Heart right ventricle (tissue), 16 donors: ENCODE measurements around the gene GJB3. TPM values are rescaled to one million over a fixed set of nuclear protein-coding genes. Genes with fewer than 3 reads are reported as not detected.

Experiments
- ATAC-seq, 8 donors: fragments of 200-7000 bp; cut with Tn5 transposase; one replicate each; pipeline ENCODE4 v1.9.1; 2020; ENCODE audit warnings: mild to moderate bottlenecking in 8 of 8, moderate library complexity in 8 of 8, moderate number of reproducible peaks in 1 of 8
- DNase-seq, 2 donors: peaks; one replicate each; pipeline ENCODE4 v3.0.0-alpha.2; 2020
- H3K27ac ChIP-seq, 10 donors: fragments of 200-600 bp; sonication (generic) in 2 of 10; one replicate each; pipeline versions ENCODE4 v1.5.0 to v1.8.0; 2020 to 2022; ENCODE audit warnings: mild to moderate bottlenecking in 3 of 10
- H3K27me3 ChIP-seq, 7 donors: fragments of 200-600 bp; one replicate each; pipeline ENCODE4 v1.8.0; 2021 to 2022; ENCODE audit warnings: mild to moderate bottlenecking in 2 of 7
- H3K36me3 ChIP-seq, 9 donors: fragments of 200-600 bp; sonication (generic) in 1 of 9; one replicate each; pipeline versions ENCODE4 v1.5.0 to v1.8.0; 2020 to 2022; ENCODE audit warnings: mild to moderate bottlenecking in 2 of 9
- H3K4me1 ChIP-seq, 9 donors: fragments of 200-600 bp; sonication (generic) in 1 of 9; one replicate each; pipeline versions ENCODE4 v1.5.0 to v1.8.0; 2020 to 2022; ENCODE audit warnings: mild to moderate bottlenecking in 4 of 9
- H3K4me3 ChIP-seq, 10 donors: fragments of 200-600 bp; sonication (generic) in 2 of 10; one replicate each; pipeline versions ENCODE4 v1.5.0 to v1.8.0; 2020 to 2022; ENCODE audit warnings: mild to moderate bottlenecking in 7 of 10, moderate library complexity in 2 of 10
- H3K9me3 ChIP-seq, 11 donors: fragments of 200-600 bp in 10 of 11; sonication (generic) in 2 of 11; one replicate each; pipeline versions ENCODE4 v1.5.0 to v1.8.0; 2013 to 2022; ENCODE audit warnings: mild to moderate bottlenecking in 2 of 11, control low read depth in 1 of 11, moderate library complexity in 1 of 11
- CTCF ChIP-seq, 9 donors: fragments of 200-600 bp; sonication (generic) in 2 of 9; IDR thresholded peaks; one replicate each; pipeline versions ENCODE4 v1.5.0 to v1.8.0; 2021 to 2022; ENCODE audit warnings: antibody characterized with exemption in 9 of 9, mild to moderate bottlenecking in 5 of 9, moderate library complexity in 1 of 9
- WGBS, 2 donors: extraction: QIAGEN DNeasy Blood & Tissue Kit; methylation state at CpG; one replicate each; pipeline ENCODE4 v1.1.7; 2013; ENCODE audit warnings: inconsistent platforms in 1 of 2; 5-methylcytosine and 5-hydroxymethylcytosine counted together
- intact Hi-C, 10 donors: fragments of 100-400 bp; cut with DNase I; formaldehyde crosslinking; loops; one replicate each; pipeline versions ENCODE4 v1.11.1 to v1.14.2; 2022
- polyA plus RNA-seq, 2 donors: library from polyadenylated mRNA; stranded (reverse); fragments of 200-250 nt; gene quantifications; one replicate each; pipeline ENCODE4 v1.2.3, GENCODE V29; 2013
- total RNA-seq, 10 donors: library from RNA; stranded (reverse); fragmentation: NEBNext Ultra II Directional in 3 of 10; extraction: Animal tissue kit (Norgen Biotek cat#: 25700) in 3 of 10; gene quantifications; one replicate each; pipeline versions ENCODE4 v1.2.1 to v1.2.4, GENCODE V29; 2021 to 2023
- donor health status: Arrhythmogenic right ventricular cardiomyopathy.
- donor health status: ischemic (EF 13 %, LVEDD 7.1; RV severe dilation, severe dysfunction).
- donor health status: healthy with polysubstance abuse.
- donor health status: DM: no; HTN: yes; CAD: no.
- donor health status: DM: no; HTN: no; CAD: no.
- donor health status: ischemic (EF 25% LVEDD 6.9; RV normal size, moderate dysfunction).
- donor health status: ischemic (EF 25% LVEDD 5.7; RV mildly dilated, moderate dysfunction).
- donor health status: healthy.
- donor health status: DM: yes; HTN: yes; CAD: no.
- donor health status: Ischemic cardiomyopathy.
- donor health status: ischemic (EF 35%, LVEDD 5.7; RV mildly dilated, moderate dysfunction).
- donor health status: nonischemic (EF 11% LVEDD 7.7; RV severe dilation, severe dysfunction).
- donor health status: DM: yes; HTN: yes; CAD: no.
- donor health status: PGD.
- donor health status: ischemic (EF 29% LVEDD 5.4; RV normal size, mild dysfunction).
- donor health status: nonischemic (EF 23%, LVEDD 6.1; RV moderate dilation, normal function).

The GJB3 gene
- total and polyA plus RNA-seq, 12 donors = not detected

GRCh38 chr1:34779526-34779925 lies 1.5 kb upstream of the GJB3 start:
- Histone ChIP-seq H3K27ac (no peak overlapping the region), H3K27me3 (peaks cover 18 to 83% (median 62%) of the 10 kb centered on the region in 7 donors), H3K4me1 (peaks cover 0 to 16% (median 11%) of the 10 kb centered on the region in 9 donors), H3K36me3 (no peaks in the 10 kb centered on the region), H3K4me3 (no peak overlapping the region), H3K9me3 (no peaks in the 10 kb centered on the region)
- ATAC-seq (no peak), DNase-seq (no peak)
- no peak for TF ChIP-seq CTCF (IDR thresholded peaks at IDR 0.05)
- WGBS, 2 donors = 75 to 78% methylated on average over 5 of the region's 5 CpGs
- intact Hi-C loops = no loop called here

GRCh38 chr1:34779962-34780361 lies 1.1 kb upstream of the GJB3 start:
- Histone ChIP-seq H3K4me1 (peaks cover 0 to 16% (median 11%) of the 10 kb centered on the region in 9 donors), H3K9me3 (no peaks in the 10 kb centered on the region), H3K27ac (no peak overlapping the region), H3K27me3 (peaks cover 18 to 79% (median 62%) of the 10 kb centered on the region in 7 donors), H3K4me3 (no peak overlapping the region), H3K36me3 (no peaks in the 10 kb centered on the region)
- TF ChIP-seq CTCF (IDR thresholded peaks at IDR 0.05) = no peak
- 83 to 87% methylated on average over 5 of the region's 5 CpGs for WGBS, 2 donors
- intact Hi-C loops = no loop called here
- DNase-seq = no peak
- ATAC-seq = no peak

GRCh38 chr1:34780528-34780927 lies 486 bp upstream of the GJB3 start:
- intact Hi-C loops = no loop called here
- no peaks in the 10 kb centered on the region for H3K36me3 ChIP-seq
- no peak overlapping the region for H3K27ac ChIP-seq
- no peaks in the 10 kb centered on the region for H3K9me3 ChIP-seq
- H3K4me3 ChIP-seq = peak overlapping the region in 1 of 10 donors; percentile 16
- ATAC-seq (no peak), DNase-seq (no peak)
- WGBS, 2 donors = 82 to 87% methylated on average over 2 of the region's 2 CpGs
- peaks cover 0 to 16% (median 11%) of the 10 kb centered on the region in 9 donors for H3K4me1 ChIP-seq
- H3K27me3 ChIP-seq = peaks cover 18 to 73% (median 62%) of the 10 kb centered on the region in 7 donors
- no peak for TF ChIP-seq CTCF (IDR thresholded peaks at IDR 0.05)

- peak overlapping the region in 6 of 10 donors; percentile 16 to 43 (median 22) for H3K4me3 ChIP-seq
- H3K36me3 ChIP-seq = no peaks in the 10 kb centered on the region
- no peaks in the 10 kb centered on the region for H3K9me3 ChIP-seq
- H3K27ac ChIP-seq = no peak overlapping the region
- H3K27me3 ChIP-seq = peaks cover 18 to 62% (median 49%) of the 10 kb centered on the region in 7 donors
- intact Hi-C loops = no loop called here
- WGBS, 2 donors = 6 to 9% methylated on average over 18 of the region's 18 CpGs
- peaks cover 0 to 19% (median 16%) of the 10 kb centered on the region in 9 donors for H3K4me1 ChIP-seq
- DNase-seq = no peak
- ATAC-seq = no peak
- TF ChIP-seq CTCF (IDR thresholded peaks at IDR 0.05) = no peak
These were observed 904 bp downstream of the GJB3 start for GRCh38 chr1:34781844-34782391.
